ENCODE measurements around the gene GABRQ.

Gene GABRQ

DNA sequence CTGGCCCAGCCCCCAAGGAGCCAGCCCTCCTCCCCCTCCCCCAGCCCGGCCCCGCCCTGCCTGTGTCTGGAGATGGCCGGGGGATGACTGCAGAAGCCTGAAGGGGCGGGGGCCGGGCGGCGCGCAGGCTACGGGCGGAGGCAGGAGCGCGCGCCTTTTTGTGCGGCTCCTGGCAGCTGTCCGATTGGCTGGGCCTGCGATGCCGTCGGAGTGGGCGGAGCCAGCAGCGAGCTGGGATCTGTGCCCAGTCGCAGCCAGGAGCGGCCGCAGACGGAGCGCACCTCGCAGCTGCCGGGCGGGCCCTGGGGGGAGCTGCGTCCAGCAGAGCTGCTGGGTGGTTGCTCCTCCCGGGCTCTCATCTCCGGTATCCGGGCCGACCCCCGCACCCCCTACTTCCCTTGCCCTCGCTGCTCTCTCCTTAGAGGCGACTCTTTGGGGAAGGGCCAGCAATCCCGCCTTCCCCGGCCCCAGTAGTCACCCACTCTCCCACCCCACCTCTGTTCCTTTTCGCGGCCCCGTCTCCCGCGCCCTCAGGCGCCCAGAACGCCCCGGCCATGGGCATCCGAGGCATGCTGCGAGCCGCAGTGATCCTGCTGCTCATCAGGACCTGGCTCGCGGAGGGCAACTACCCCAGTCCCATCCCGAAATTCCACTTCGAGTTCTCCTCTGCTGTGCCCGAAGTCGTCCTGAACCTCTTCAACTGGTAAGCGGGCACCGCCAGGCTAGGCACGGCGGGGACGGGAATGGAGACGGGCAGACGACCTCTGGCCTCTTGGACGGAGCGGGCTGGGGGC lies at the start of gene GABRQ:
GABRQ (plus strand) TSS at position 247 of the 794 bp plus-strand sequence; CDS start at position 555, 308 bp downstream.
- peak in 29 of 58 donors; percentile 1 to 48 (median 14) for DNase-seq

DNA sequence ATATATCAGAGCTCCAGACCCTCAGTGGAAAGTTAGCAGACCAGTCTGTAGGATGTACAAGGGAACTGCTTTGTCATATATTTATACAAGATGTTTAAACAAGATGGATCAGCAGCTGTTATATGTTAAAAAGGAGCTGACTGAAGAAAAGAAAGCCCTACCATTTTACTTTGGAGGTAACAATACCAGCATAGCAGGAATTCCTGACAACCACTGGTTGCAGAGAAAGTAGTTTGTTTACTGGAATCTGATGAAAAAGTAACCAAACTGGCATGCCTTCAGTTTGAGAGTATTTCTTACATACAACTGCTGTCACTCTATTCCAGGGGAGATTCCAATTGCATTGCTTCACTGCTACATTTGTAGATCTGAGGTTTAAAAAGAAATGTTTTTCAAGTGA lies 49.5 kb upstream of the GABRQ start:
- DNase-seq: no peak

DNA sequence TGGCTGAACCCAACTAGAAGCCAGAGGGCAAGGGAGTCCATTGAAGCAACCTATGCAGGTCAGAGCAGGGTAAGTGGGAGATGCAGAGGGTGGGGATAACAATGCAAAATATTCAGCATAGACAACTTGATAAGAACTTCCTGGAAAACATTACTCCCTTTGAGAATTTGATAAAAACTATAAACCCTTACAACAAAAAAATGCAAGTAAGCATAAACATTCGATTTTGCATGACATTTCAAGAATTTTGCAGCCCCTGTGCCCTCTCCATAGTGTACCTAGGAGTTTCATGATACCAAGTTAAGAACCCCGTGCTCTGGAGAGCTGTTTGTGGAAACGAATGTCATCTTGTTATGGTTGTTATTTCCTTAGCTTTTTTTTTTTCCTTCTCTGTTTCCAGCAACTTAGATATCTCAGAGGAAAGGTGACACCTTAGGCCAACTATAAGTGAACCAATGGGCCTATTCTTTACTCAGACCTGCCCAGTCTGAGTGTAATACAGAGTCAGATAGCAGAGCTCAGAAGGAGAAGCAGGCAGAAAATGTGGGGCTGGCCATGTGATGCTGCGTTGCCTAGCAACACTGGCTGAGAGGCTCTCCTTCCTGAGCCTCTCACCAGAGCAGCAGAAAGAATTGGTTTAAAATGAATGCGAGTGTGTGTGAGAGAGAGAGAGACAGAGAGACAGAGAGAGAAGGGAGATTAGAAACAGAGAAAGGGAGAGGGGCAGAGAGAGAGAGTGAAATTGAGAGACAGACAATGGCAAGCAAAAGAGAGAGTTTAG lies 36.7 kb upstream of the GABRQ start:
- peak in 52 of 58 donors; percentile 0 to 71 (median 21) for DNase-seq

DNA sequence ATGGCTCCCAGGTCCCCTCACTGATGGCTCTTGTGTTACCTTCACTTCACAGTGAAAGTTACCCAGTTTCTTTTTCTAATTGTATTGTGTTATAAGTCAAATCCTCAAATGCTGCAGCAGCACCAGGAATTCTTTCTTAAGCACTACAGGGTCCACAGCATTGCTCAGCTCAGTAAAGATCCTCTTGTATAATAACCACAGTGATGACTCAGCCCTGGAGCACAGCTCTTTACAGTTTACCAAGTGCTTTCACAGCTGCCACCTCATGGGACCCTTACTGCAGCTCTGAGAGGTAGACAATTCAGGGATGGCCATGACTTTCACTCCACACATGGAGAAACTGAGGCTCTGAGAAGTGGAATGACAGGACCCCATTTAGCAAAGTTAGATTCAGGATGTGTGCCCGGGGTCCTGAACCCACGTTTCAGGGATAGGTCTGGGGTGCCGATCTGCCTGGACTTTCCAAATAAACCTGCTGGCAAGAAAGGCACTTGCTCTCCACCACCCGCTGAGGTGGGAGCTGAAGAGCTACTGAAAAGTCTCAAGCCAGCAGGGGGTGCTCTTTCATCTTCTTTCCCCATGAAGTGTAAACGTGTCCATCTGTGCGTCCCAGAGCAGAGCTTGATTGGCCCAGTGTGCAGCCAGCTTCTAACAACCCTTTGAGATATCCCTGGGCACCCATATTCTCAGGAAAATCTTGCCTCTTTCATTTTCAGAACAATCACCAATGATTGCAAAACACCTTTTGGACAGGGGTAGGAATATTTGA lies 35.7 kb upstream of the GABRQ start:
- DNase-seq: peak in 3 of 58 donors; percentile 0 to 4 (median 3)

DNA sequence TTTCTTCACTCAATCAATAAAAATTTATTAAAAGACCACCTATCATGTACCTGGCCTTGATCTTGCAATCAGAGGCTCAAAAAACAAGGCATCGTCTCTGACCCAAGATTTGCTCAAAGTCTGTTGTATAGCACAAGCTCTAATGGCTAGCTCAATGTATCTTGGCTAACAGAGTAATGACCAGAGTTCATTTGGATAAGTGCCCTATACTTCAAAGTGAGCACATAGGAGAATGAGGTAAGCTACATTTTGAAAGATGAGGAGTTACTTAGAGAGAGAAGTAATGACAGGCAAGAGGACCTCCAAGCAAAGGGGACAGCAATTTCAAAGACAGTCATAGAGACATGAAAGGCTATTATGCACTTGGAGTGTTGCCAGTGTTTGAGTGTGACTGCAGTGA lies 22.9 kb upstream of the GABRQ start:
- DNase-seq: no peak

DNA sequence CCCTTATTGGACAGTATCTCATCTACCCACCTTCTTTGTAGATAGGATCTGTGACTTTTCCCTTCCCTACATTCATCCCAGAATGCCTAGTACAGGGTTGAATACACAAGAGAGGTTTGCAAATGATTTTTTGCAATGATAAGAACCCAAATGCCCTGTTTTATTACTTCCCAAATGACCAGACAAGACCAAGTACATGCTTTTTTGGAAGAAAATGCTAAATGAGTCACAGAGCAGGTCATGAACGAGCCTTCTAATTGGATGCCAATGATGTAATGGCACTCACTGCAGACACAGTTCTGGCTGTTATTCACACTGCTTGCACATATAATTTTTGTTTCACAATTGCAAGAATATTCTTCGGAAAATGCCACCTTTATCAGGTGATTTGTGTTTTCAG lies 17.8 kb upstream of the GABRQ start:
- no peak for DNase-seq

DNA sequence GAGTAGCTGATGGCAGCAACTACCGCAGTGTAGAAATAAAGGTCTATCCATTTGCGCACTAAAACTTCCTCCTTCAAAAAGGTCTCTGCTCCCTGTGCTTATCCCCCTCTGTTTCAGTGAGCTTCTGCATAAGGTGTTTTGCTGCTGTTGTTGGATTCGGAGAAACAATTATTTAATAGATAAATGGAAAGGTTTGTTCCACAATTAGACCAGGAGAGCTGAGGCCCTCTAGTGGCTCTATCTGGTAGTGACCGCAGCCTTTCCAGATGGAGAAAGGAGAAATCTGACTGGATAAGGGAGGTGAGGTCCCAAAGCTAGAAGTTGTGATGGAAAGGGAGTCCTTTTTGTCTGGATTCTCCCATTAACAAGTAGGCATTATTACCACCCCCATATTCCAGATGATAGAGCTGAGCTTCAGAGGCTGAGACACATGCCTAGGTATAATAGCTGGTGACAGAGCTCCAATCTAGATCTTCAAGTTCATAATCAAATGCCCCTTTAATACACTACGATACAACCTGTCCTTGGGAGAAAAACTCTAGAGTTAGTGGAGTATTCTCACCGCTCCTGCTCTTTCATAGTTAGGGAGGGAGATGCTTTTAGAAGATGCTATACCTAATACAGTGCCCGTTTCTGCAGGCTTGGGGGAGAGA lies 5.1 kb upstream of the GABRQ start:
- DNase-seq: peak in 31 of 58 donors; percentile 0 to 66 (median 9)

DNA sequence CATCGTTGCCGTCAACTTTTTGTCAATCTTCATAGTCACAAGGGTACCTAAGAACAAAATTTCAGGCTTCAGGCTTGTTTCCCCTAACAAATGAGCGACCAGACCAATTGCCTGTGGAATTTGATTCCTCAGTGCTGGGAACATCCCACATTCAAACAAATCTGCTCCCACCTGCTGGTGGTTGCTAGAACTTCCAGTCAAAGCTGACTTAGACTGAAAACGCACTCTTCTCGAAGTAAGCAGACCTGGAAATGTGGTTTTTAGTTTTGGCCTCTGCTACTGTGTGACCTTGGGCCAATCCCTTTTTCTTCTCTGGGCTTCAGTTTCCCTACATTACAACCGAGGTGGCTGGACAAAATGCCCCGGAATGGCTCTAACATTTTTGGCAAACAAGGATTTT lies 1.8 kb upstream of the GABRQ start:
- DNase-seq: peak in 28 of 58 donors; percentile 0 to 34 (median 8)

DNA sequence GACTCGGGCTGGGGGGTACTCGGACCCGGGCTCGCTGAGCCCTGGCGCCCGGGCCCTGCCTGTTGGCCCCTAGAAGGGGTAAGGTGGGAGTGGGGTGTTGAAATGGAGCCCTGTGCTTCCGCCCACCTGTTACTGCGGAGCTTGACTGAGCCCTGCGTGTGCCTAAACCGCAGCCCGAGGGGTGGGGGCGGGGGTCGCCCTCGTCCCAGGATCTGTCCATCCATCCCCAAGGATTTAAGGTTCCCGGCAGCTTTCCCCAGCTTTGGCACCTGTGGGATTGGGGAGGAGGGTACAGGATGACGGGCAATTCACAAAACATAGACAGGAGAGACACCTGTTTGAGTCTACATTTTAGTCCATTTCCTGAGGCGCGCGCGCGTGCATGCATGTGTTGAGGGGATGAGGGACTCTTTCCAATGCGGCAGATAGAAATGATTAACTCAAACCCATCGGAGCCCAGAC lies 779 bp downstream of the GABRQ start:
- no peak for DNase-seq

DNA sequence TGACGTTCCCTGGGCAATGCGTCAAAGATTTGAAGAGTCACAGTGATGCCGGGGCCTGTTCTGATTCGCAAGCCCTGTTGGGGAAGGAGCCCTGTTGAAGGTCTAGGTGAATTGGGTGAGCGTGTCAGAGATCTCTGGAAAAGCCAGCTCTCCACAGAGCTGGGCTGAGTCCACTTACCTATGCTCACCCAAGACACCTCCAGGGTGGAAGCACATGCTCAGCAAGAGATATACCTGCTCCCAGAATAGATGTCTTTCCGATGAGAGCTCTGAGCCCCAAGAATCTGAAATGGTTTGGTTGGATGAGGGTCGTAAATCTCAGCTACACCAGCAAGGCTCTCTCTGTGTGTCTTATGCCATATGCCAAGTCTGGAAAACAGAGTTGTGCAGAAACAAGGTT lies 1.7 kb downstream of the GABRQ start:
- no peak for DNase-seq

DNA sequence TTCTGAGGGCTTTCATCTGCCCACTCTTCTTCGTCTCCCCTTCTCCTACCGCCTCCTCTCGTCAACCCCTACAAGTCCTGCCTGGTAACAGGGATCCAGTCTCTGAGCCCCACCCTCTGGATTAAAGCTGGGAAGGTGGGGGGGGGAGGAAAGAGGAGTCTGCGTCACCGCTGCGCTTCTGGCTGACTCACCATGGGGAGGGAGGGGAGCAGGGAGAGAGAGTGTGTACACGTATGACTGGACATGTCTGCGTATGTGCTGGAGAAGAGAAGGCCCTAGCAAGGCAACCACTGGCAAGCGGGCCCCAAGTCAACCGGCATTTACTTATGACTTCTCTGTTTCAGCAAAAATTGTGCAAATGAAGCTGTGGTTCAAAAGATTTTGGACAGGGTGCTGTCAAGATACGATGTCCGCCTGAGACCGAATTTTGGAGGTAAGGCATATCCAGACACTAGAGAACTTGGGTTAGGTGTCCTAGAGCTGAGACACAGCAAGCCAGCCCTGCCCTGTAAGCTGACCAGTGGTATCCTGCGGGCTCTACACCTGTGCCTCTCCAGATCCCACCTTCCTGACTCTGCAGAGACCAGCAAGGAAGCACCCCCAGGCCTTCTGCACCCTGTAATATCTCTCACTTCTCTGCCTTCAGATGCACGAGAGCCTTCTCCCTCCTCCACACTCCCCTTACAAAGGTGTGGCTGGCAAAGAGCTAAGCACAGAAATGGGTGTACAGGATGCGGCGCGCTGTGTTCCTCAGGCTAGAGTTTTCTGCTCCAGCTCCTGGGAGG lies 2.5 kb downstream of the GABRQ start:
- DNase-seq: no peak

DNA sequence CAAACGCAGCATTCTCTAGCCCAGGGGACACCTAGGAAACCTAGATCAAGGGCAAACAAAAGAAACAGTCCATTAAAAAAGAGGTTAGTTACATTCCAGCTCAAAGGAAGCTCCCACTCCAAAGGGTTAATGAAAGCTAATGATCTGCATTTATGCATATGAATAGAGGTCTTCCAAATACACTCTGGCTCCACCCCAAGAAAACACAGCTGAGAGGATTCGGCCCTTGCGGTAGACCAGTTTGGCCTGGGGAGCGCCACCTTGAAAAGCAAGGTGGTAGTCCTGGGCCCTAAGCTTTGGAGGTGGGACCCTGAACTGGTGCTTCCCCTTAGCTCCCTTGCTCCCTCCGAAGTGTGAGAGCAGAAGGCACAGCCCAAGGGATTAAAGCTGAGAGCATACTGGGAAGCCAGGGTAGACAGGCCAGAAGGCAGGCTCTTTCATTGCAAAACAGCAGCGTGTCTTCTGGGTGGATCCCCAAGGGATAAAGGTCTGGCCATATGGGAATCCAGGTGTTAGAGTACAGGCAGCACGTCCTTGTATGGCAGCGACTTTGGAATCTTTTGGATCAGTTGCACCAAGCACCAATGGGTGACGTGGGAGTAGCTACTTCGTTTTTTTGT lies 3.7 kb downstream of the GABRQ start:
- no peak for DNase-seq

DNA sequence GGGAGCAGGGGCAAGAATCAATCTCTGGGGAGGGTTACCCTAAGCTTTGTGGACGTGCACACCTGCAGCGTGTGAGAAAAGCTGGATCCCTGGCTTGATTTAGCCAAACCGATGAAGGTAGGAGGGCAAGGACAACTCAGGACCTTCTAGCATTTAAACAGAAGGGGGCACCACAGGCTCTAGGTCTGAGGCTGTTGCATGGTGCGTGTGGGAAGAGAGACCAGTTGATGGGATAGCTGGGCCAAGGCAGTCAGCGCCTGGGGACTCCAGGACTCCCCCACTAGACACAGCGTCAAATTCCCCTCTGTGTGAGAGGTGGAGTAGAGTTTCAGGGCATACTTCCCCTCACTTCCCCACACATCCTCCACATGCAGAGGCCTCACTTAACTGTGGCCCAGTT lies 4.3 kb downstream of the GABRQ start:
- peak in 22 of 58 donors; percentile 0 to 38 (median 8) for DNase-seq

DNA sequence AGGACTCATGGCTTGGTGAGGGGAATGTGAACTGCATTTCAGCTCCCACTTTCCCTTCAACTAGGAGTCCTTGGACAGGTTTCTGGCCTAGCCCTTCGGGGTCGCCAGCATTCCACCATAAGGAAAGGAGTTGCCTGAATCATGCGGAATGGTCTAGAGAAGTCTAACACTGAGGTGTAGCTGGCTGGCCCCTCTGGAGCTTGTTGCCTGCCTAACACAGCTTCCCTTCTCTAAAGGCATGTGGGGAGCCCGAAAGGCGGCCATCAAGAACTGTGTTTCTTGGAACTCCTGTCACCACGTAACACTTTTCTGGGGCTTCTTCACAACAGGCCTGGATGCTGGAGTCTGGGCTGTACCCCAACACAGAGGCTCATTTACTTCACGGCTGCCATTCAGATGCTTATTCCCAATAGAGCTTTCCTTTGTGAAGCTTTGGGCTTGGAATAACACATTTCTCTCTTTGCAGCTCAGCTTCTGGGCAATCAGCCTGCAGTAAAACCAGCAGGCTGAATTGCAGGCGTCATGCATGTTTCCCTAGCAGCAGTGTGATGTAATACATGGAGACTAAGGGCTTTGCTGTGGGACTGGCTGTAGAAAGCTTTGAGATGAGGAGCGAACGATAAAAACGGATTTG lies 5.4 kb downstream of the GABRQ start:
- peak in 43 of 58 donors; percentile 1 to 78 (median 28) for DNase-seq

DNA sequence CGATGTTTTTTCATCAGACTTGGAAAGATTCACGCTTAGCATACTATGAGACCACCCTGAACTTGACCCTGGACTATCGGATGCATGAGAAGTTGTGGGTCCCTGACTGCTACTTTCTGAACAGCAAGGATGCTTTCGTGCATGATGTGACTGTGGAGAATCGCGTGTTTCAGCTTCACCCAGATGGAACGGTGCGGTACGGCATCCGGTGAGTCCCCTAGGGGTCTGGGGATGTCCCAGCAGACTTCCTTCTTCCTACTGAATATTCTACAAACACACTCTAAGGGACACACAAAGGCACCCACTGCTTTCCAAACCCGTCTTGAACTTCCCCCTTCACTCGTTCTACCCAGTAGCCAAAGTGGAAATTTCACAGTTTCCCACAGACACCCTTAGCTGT lies 9.3 kb downstream of the GABRQ start:
- DNase-seq: no peak

DNA sequence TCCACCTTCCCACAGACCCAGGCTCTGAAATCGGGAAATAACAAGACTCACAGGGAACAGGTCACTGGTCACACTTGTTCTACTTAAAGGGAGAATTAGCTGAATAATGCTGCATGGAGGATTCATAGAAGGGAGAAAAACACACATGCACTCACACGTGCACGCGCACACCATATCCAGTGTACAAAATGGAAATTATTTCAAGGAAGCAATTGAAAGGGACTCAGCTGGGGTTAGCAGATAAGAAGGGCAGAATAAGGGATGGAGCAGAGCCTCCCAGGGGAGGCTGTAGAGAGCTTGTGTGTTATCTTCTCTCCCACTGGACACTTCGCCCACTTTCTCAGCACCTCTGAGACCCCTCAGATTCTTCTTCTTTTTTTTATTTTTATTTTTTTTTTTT lies 10.3 kb downstream of the GABRQ start:
- no peak for DNase-seq

DNA sequence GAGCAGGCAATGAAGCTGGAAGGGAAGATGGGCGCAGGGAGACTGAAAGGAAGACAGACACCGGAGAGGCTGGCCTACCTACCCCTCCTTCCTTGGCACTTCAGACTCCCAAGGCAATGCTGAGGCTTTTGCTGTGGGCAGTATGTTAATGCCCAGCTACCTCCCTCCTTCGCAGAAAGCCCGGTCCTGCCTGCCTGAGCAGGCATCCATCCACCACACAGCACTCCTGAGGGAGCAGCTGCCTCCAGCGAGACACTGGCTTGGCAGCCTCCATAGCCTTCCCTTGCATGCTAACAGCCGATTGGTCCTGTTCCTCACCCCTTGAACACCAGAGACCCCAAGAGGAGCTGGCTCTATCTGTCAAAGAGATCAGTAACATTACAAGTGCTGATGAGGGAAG lies 14.4 kb downstream of the GABRQ start:
- no peak for DNase-seq

DNA sequence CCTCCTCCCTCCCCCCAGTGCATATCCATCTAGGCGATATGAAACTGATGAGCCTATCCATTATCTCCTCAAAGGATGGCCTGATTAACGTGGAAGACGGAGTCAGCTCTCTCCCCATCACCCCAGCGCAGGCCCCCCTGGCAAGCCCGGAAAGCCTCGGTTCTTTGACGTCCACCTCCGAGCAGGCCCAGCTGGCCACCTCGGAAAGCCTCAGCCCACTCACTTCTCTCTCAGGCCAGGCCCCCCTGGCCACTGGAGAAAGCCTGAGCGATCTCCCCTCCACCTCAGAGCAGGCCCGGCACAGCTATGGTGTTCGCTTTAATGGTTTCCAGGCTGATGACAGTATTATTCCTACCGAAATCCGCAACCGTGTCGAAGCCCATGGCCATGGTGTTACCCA lies 14.8 kb downstream of the GABRQ start:
- no peak for DNase-seq

DNA sequence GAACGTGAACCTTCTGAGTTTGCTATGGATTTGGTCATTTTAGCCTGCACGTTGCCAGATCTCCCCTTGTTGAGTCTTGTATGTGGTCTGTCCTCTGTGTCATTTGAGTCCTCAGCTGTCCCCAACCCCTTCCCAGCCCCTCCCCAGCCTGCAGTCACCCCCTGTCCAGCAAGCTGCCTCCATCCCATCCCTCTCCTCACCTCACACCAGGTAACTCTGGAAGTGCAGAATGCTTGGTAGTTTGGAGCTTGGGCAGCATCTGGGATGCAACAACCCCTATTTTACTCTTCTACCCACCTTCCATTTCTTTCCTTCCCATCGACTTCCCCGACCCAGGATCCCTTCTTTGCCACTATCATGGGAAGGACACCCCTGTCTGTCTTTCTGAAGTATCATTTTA lies 18.4 kb downstream of the GABRQ start:
- DNase-seq: no peak
